ENCODE measurements around the gene TCOF1.

DNA sequence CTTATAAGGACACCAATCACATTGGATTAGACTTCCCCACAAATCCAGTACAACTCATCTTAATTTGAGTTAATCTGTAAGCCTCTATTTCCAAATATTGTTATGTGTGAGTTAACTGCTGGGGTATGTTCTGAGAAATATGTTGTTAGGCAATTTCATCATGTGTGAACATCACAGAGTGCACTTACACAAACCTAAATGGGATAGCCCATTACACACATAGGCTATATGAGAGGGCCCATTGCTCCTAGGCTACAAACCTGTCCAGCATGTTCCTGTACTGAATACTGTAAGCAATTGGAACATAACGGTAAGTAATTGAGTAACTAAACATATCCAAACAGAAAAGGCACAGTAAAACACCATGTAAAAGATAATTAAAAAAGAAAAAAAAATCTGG lies 35.7 kb upstream of the TCOF1 start:
- TF ChIP-seq POLR2A (IDR thresholded peaks at IDR 0.05; ENCODE audit: low read length) (no peak), GATA1 (IDR thresholded peaks at IDR 0.05; ENCODE audit: low read depth, low read length) (no peak)

All from erythroblast (primary cell).